Uterus (tissue), 4 donors: ENCODE measurements around the gene PLB1. TPM values are rescaled to one million over a fixed set of nuclear protein-coding genes. Genes with fewer than 3 reads are reported as not detected.

Experiments used
- DNase-seq, 2 donors: peaks; one replicate each; pipeline ENCODE4 v3.0.0-alpha.2; 2019 to 2020
- H3K27ac ChIP-seq, 2 donors: fragments of 200-600 bp; sonication (generic); 1 replicate in 1 of 2; 2 replicates in 1 of 2; pipeline ENCODE4 v1.5.1; 2016 to 2018
- H3K27me3 ChIP-seq, 2 donors: fragments of 200-600 bp; sonication (generic); one replicate each; pipeline ENCODE4 v1.5.1; 2018 to 2019; ENCODE audit warnings: control low read depth in 1 of 2
- H3K36me3 ChIP-seq, 2 donors: fragments of 200-600 bp; sonication (generic); one replicate each; pipeline ENCODE4 v1.5.1; 2019; ENCODE audit warnings: control low read depth in 1 of 2
- H3K4me1 ChIP-seq, 2 donors: fragments of 200-600 bp; sonication (generic); one replicate each; pipeline ENCODE4 v1.5.1; 2018 to 2019; ENCODE audit warnings: control low read depth in 1 of 2
- H3K4me3 ChIP-seq, 2 donors: fragments of 200-600 bp; sonication (generic); 1 replicate in 1 of 2; 2 replicates in 1 of 2; pipeline ENCODE4 v1.5.1; 2018 to 2019; ENCODE audit warnings: mild to moderate bottlenecking in 1 of 2
- H3K9me3 ChIP-seq, 2 donors: fragments of 200-600 bp; sonication (generic); one replicate each; pipeline ENCODE4 v1.5.1; 2019; ENCODE audit warnings: control low read depth in 1 of 2
- CTCF ChIP-seq, 4 experiments: fragments of 200-600 bp in 2 of 4; fragments of 450-650 bp in 2 of 4; sonication (generic) in 2 of 4; IDR thresholded peaks; one replicate each; pipeline ENCODE4 v1.5.1; 2016 to 2019; ENCODE audit warnings: antibody characterized with exemption in 4 of 4, mild to moderate bottlenecking in 2 of 4, moderate library complexity in 1 of 4
- POLR2A ChIP-seq, 2 donors: fragments of 450-650 bp; IDR thresholded peaks; one replicate each; pipeline ENCODE4 v1.6.1; 2016; ENCODE audit warnings: antibody characterized with exemption in 2 of 2, mild to moderate bottlenecking in 1 of 2, moderate library complexity in 1 of 2
- intact Hi-C: fragments of 100-400 bp; cut with DNase I; formaldehyde crosslinking; loops from one replicate; pipeline ENCODE4 v1.15.1; 2023; ENCODE audit warnings: low total_unique reads
- total RNA-seq, 4 donors: library from RNA; depleted of rRNA in 3 of 4; stranded (reverse); fragments of >200 nt in 3 of 4; gene quantifications; one replicate each; pipeline versions ENCODE4 v1.1.0 to v1.2.4, GENCODE V29; 2014 to 2023
- donor health status: DM: yes; HTN: yes; CAD: no.

The PLB1 gene
- total RNA-seq, 4 donors from 2014 or later: 2.9 to 12.4 (median 5.2) TPM

GRCh38 chr2:28673338-28673737 lies 177.5 kb downstream of the PLB1 start:
- intact Hi-C loops: no loop called here
- TF ChIP-seq CTCF (IDR thresholded peaks at IDR 0.05) (no peak), POLR2A (IDR thresholded peaks at IDR 0.05) (no peak)
- DNase-seq: no peak
- Histone ChIP-seq H3K4me1 (no peaks in the 10 kb centered on the region), H3K36me3 (no peaks in the 10 kb centered on the region), H3K27me3 (no peaks in the 10 kb centered on the region), H3K4me3 (no peak overlapping the region), H3K27ac (no peak overlapping the region), H3K9me3 (no peaks in the 10 kb centered on the region)

GRCh38 chr2:28674062-28674712 lies 178.3 kb downstream of the PLB1 start:
- Histone ChIP-seq H3K27ac (no peak overlapping the region), H3K4me3 (no peak overlapping the region), H3K36me3 (no peaks in the 10 kb centered on the region), H3K4me1 (no peaks in the 10 kb centered on the region), H3K9me3 (no peaks in the 10 kb centered on the region), H3K27me3 (no peaks in the 10 kb centered on the region)
- no peak for DNase-seq
- intact Hi-C loops: no loop called here
- TF ChIP-seq CTCF (IDR thresholded peaks at IDR 0.05): no peak
- no peak for TF ChIP-seq POLR2A (IDR thresholded peaks at IDR 0.05)

GRCh38 chr2:28674713-28675068 lies 178.8 kb downstream of the PLB1 start:
- Histone ChIP-seq H3K36me3 (no peaks in the 10 kb centered on the region), H3K4me3 (no peak overlapping the region), H3K4me1 (no peaks in the 10 kb centered on the region), H3K27me3 (no peaks in the 10 kb centered on the region), H3K27ac (no peak overlapping the region), H3K9me3 (no peaks in the 10 kb centered on the region)
- no peak for TF ChIP-seq POLR2A (IDR thresholded peaks at IDR 0.05)
- no peak for TF ChIP-seq CTCF (IDR thresholded peaks at IDR 0.05)
- intact Hi-C loops: no loop called here
- no peak for DNase-seq

- intact Hi-C loops: no loop called here
- Histone ChIP-seq H3K9me3 (no peaks in the 10 kb centered on the region), H3K27me3 (no peaks in the 10 kb centered on the region), H3K4me1 (peaks cover 0 to 2% of the 10 kb centered on the region in 2 donors), H3K27ac (no peak overlapping the region), H3K4me3 (no peak overlapping the region), H3K36me3 (no peaks in the 10 kb centered on the region)
- TF ChIP-seq CTCF (IDR thresholded peaks at IDR 0.05): no peak
- TF ChIP-seq POLR2A (IDR thresholded peaks at IDR 0.05): no peak
- no peak for DNase-seq
Measured at GRCh38 chr2:28676152-28676835, 180.4 kb downstream of the PLB1 start.

- Histone ChIP-seq H3K4me1 (peaks cover 0 to 8% of the 10 kb centered on the region in 2 donors), H3K9me3 (no peaks in the 10 kb centered on the region), H3K36me3 (no peaks in the 10 kb centered on the region), H3K27ac (no peak overlapping the region), H3K27me3 (no peaks in the 10 kb centered on the region), H3K4me3 (no peak overlapping the region)
- TF ChIP-seq CTCF (IDR thresholded peaks at IDR 0.05): no peak
- TF ChIP-seq POLR2A (IDR thresholded peaks at IDR 0.05): no peak
- intact Hi-C loops: no loop called here
- DNase-seq: no peak
Measured at GRCh38 chr2:28678175-28678855, 182.5 kb downstream of the PLB1 start.
